Stimulated activated CD4-positive, alpha-beta T cell treated with anti-CD3 and anti-CD28 coated beads, Interleukin-1b, Interleukin-23, amount 100 ng/mL, for 1 hour (primary cell): ENCODE measurements around the gene NAPSA.

ENCODE experiments used
- DNase-seq, 2 donors: peaks; one replicate each; pipeline ENCODE4 v3.0.0-alpha.2; 2020; ENCODE audit warnings: low read depth in 2 of 2

NAPSA gene

DNA sequence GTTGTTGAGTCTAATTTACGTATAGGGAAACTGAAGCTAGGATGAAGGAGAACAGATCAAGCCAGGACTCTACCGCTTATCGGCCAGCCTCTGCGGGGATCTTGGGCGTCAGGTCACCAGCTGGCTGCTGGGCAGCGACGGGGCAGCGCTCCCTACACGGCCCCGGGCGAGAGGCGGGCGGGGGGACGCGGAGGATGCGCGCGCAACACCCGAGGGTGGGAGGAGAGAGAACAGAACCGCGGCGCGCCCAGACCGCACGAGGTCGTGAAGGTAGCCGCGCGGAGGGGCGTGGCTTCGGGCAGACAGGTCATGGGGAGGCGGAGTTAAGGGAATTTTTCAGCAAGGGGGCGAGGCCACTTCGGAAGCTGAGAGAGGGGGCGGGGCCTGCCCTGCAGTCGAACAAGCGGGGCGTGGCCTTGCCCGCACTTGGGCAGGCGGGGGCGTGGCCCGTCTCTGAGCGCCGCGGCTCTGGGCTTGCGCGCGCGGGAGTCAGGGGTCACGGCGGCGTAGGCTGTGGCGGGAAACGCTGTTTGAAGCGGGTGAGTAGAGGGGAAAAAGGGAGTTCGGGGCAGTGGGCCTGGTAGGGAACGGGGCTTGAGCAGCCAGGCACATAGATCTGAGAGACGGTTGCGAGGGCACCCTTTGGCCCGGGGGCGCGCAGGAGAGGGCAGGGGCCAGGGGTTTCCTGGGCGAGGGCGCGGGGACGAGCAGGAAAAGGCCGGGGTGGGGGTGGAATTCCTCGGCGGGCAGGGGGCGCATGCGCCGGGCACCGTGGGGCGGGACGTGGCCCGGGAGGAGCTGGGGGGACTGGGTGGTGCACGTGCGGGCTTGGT lies 18.6 kb upstream of the NAPSA start, which contains the start of gene POLD1:
TSS of gene POLD1 (plus strand) at position 496 of the 833 bp plus-strand sequence. CDS start 14,505 bp downstream, outside the sequence.
- peak; percentile 97 to 99 for DNase-seq

GRCh38 chr19:50383001-50383851 lies 17.8 kb upstream of the NAPSA start:
- DNase-seq, result no peak

DNA sequence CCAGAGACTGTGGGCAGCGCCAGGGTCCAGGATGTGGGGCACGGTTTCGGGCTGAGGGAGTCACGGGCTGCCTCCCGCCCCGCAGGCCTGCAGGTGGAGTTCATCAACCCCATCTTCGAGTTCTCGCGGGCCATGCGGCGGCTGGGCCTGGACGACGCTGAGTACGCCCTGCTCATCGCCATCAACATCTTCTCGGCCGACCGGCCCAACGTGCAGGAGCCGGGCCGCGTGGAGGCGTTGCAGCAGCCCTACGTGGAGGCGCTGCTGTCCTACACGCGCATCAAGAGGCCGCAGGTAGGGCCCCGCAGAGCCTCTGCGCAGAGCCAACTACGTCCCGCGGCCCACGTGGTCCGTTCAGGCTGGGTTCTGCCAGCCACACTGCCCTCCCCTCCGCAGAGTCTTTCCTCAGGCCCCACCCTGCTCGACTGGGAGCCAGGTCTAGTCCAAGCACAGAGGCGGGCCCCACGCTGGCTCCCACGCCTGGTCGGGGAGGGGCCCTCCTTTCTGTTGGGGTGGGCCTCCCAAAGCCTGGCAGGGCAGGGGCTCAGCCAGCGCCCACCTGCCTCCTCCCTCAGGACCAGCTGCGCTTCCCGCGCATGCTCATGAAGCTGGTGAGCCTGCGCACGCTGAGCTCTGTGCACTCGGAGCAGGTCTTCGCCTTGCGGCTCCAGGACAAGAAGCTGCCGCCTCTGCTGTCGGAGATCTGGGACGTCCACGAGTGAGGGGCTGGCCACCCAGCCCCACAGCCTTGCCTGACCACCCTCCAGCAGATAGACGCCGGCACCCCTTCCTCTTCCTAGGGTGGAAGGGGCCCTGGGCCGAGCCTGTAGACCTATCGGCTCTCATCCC lies 16.7 kb upstream of the NAPSA start:
- DNase-seq, result no peak

GRCh38 chr19:50380751-50381151 lies 15.3 kb upstream of the NAPSA start:
- no peak for DNase-seq

- no peak for DNase-seq
Measured at GRCh38 chr19:50380137-50380536, 14.7 kb upstream of the NAPSA start.

GRCh38 chr19:50379602-50380001 lies 14.2 kb upstream of the NAPSA start:
- no peak for DNase-seq

DNA sequence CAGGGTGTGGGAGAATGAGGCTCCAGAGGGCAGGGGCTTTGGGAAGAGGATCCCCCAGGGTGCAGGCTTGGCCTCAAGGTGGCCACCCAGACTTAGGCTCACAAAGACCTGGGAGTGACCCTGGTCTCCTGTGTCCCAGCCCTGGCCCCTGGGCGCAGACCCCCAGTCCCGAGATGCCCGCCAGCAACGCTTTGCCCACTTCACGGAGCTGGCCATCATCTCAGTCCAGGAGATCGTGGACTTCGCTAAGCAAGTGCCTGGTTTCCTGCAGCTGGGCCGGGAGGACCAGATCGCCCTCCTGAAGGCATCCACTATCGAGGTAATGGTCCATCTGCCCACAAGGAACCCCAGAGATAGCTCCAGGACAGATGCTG lies 13.4 kb upstream of the NAPSA start:
- DNase-seq, result no peak

DNA sequence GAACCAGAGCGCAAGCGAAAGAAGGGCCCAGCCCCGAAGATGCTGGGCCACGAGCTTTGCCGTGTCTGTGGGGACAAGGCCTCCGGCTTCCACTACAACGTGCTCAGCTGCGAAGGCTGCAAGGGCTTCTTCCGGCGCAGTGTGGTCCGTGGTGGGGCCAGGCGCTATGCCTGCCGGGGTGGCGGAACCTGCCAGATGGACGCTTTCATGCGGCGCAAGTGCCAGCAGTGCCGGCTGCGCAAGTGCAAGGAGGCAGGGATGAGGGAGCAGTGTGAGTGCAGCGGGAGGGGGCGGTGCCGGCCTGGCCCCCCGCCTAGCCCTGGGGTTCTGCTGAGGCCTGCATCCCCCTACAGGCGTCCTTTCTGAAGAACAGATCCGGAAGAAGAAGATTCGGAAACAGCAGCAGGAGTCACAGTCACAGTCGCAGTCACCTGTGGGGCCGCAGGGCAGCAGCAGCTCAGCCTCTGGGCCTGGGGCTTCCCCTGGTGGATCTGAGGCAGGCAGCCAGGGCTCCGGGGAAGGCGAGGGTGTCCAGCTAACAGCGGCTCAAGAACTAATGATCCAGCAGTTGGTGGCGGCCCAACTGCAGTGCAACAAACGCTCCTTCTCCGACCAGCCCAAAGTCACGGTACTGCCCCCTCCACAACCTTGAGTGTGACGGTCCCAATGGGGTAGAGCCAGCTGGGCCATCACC lies 12.9 kb upstream of the NAPSA start:
- DNase-seq, result no peak

DNA sequence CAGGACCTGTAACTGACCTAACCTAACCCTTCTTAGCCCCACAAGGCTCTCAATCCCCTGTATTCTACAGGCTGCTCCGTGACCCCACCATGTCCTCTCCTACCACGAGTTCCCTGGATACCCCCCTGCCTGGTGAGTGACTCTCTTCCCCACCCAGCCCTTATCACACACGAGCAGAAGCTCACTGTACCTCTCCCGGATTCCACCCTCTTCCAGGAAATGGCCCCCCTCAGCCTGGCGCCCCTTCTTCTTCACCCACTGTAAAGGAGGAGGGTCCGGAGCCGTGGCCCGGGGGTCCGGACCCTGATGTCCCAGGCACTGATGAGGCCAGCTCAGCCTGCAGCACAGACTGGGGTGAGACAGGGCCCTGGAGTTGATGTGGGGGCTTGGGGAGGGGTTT lies 12.1 kb upstream of the NAPSA start:
- DNase-seq, result no peak

DNA sequence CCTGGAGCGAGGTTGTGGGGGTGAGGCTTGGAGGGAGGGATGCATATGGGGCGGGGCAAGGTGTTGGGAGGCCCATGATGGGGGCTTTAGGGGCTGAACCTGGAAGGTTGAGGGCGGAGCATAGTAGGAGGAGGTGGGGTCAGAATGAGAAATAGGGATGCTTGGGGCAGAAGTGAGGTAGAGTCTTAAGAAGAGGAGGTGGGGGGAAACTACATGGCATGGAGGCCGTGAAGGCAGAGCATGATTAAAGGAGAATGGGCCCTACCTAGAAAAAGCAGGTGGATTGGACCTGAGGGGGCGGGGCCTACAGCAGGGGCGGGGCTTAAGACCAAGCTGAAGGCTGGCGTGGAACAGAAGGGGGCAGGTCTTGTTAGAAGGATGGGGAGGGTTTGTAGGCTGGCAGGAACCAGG lies 11.6 kb upstream of the NAPSA start:
- DNase-seq, result no peak

DNA sequence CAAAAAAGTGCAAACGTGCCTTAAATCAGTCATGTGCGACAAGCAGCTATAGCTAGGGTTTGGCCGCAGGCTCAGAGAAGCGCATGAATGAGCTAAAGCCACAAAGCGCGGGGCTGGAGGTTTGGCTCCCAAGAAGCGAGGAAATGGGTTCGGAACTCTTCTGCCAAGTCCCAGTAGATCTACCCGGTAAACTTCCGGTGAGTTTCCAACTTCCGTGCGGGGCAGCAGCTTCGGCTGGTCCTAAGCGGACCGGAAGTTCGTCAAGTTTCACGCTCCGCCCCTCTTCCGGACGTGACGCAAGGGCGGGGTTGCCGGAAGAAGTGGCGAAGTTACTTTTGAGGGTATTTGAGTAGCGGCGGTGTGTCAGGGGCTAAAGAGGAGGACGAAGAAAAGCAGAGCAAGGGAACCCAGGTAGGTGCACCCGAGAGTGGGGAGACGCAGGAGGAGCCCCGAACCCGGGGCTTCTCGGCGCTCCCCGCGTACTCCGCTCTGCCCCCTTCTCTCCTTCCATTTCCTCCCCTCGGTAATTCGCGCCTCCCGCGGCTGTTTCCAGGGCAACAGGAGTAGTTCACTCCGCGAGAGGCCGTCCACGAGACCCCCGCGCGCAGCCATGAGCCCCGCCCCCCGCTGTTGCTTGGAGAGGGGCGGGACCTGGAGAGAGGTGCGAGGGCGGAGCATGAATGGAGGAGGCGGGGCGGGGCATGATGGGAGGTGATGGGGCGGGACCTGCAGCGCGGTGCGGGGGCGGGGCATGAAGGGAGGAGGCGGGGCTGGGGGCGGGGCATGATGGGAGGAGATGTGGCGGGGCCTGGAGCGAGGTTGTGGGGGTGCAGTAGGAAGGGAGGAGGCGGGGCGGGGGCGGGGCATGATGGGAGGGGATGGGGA lies 11.0 kb upstream of the NAPSA start, which contains the start of gene NR1H2:
TSS of gene NR1H2 (plus strand) at position 292 of the 885 bp plus-strand sequence. CDS start 1,149 bp downstream, outside the sequence.
- DNase-seq, result peak; percentile 85 to 93

GRCh38 chr19:50371914-50372475 lies 6.6 kb upstream of the NAPSA start:
- DNase-seq, result no peak

- peak; percentile 43 to 66 for DNase-seq
Measured at GRCh38 chr19:50368649-50369570, 3.5 kb upstream of the NAPSA start.

- no peak for DNase-seq
Measured at GRCh38 chr19:50362656-50363424, 2.6 kb downstream of the NAPSA start.

GRCh38 chr19:50362030-50362412 lies 3.4 kb downstream of the NAPSA start:
- no peak for DNase-seq

GRCh38 chr19:50361290-50362029 lies 4.0 kb downstream of the NAPSA start:
- no peak for DNase-seq

GRCh38 chr19:50359328-50359818 lies 6.1 kb downstream of the NAPSA start:
- no peak for DNase-seq
